ENCODE results near the gene EIPR1. TPM values are rescaled to one million over a fixed set of nuclear protein-coding genes. Genes with fewer than 3 reads are reported as not detected.

EIPR1 gene
- total RNA-seq, 4 donors from 2014 or later, result 24.9 to 46.2 (median 36.3) TPM

GRCh38 chr2:3248754-3249475 lies 128.7 kb downstream of the EIPR1 start:
- no peak for TF ChIP-seq EP300 (IDR thresholded peaks at IDR 0.05)
- Histone ChIP-seq H3K36me3 (peaks cover 0 to 73% (median 0%) of the 10 kb centered on the region in 3 donors), H3K27ac (no peak overlapping the region), H3K9me3 (peaks cover 0 to 35% (median 4%) of the 10 kb centered on the region in 4 donors), H3K4me1 (no peaks in the 10 kb centered on the region), H3K27me3 (no peaks in the 10 kb centered on the region), H3K4me3 (no peak overlapping the region)
- no peak for DNase-seq (ENCODE audit: low spot score in 2 of 2)
- 82% methylated on average over 4 of the region's 4 CpGs for WGBS, 2 donors

GRCh38 chr2:3246928-3247714 lies 130.5 kb downstream of the EIPR1 start:
- Histone ChIP-seq H3K4me1 (no peaks in the 10 kb centered on the region), H3K27ac (no peak overlapping the region), H3K36me3 (peaks cover 0 to 59% (median 0%) of the 10 kb centered on the region in 3 donors), H3K4me3 (no peak overlapping the region), H3K9me3 (peaks cover 0 to 34% (median 4%) of the 10 kb centered on the region in 4 donors), H3K27me3 (no peaks in the 10 kb centered on the region)
- no peak for DNase-seq (ENCODE audit: low spot score in 2 of 2)
- TF ChIP-seq CTCF (IDR thresholded peaks at IDR 0.05), result no peak
- no peak for TF ChIP-seq POLR2A (IDR thresholded peaks at IDR 0.05)
- TF ChIP-seq EP300 (IDR thresholded peaks at IDR 0.05), result no peak
- WGBS, 2 donors, result 70% methylated on average over 10 of the region's 13 CpGs

GRCh38 chr2:3246406-3246805 lies 131.2 kb downstream of the EIPR1 start:
- H3K36me3 ChIP-seq, result peaks cover 0 to 52% (median 0%) of the 10 kb centered on the region in 3 donors
- no peaks in the 10 kb centered on the region for H3K27me3 ChIP-seq
- no peak for DNase-seq (ENCODE audit: low spot score in 2 of 2)

GRCh38 chr2:3244486-3244885 lies 133.1 kb downstream of the EIPR1 start:
- Histone ChIP-seq H3K36me3 (peaks cover 0 to 33% (median 0%) of the 10 kb centered on the region in 3 donors), H3K4me3 (no peak overlapping the region), H3K27ac (no peak overlapping the region), H3K27me3 (no peaks in the 10 kb centered on the region), H3K4me1 (no peaks in the 10 kb centered on the region), H3K9me3 (peaks cover 0 to 14% (median 4%) of the 10 kb centered on the region in 4 donors)
- DNase-seq (ENCODE audit: low spot score in 2 of 2), result no peak
- no peak for TF ChIP-seq CTCF (IDR thresholded peaks at IDR 0.05)
- no peak for TF ChIP-seq POLR2A (IDR thresholded peaks at IDR 0.05)
- TF ChIP-seq EP300 (IDR thresholded peaks at IDR 0.05), result no peak
- 97 to 98% methylated on average over 7 of the region's 7 CpGs for WGBS, 2 donors

More at GRCh38 chr2:3246406-3246805, 131.2 kb downstream of the EIPR1 start:
- Histone ChIP-seq H3K4me1 (no peaks in the 10 kb centered on the region), H3K4me3 (no peak overlapping the region), H3K9me3 (peaks cover 0 to 30% (median 4%) of the 10 kb centered on the region in 4 donors), H3K27ac (no peak overlapping the region)
- 66 to 68% methylated on average over 5 to 6 of the region's 6 CpGs for WGBS, 2 donors
- no peak for TF ChIP-seq POLR2A (IDR thresholded peaks at IDR 0.05)
- no peak for TF ChIP-seq CTCF (IDR thresholded peaks at IDR 0.05)
- TF ChIP-seq EP300 (IDR thresholded peaks at IDR 0.05), result no peak

GRCh38 chr2:3243804-3244203 lies 133.8 kb downstream of the EIPR1 start:
- H3K27me3 ChIP-seq, result no peaks in the 10 kb centered on the region
- 91 to 92% methylated on average over 6 of the region's 6 CpGs for WGBS, 2 donors
- no peak overlapping the region for H3K27ac ChIP-seq
- H3K4me1 ChIP-seq, result no peaks in the 10 kb centered on the region
- H3K9me3 ChIP-seq, result peaks cover 0 to 7% (median 1%) of the 10 kb centered on the region in 4 donors
- peaks cover 0 to 29% (median 0%) of the 10 kb centered on the region in 3 donors for H3K36me3 ChIP-seq
- H3K4me3 ChIP-seq, result no peak overlapping the region
- DNase-seq (ENCODE audit: low spot score in 2 of 2), result no peak
- no peak for TF ChIP-seq POLR2A (IDR thresholded peaks at IDR 0.05)
- no peak for TF ChIP-seq EP300 (IDR thresholded peaks at IDR 0.05)
- no peak for TF ChIP-seq CTCF (IDR thresholded peaks at IDR 0.05)
